Measurements from ENCODE around the gene PRSS22. TPM values are rescaled to one million over a fixed set of nuclear protein-coding genes. Genes with fewer than 3 reads are reported as not detected.
A peak's percentile ranks its signal among the peaks of the same experiment; 100 is the strongest.

PRSS22 gene
- total RNA-seq, 6 experiments from 2014 or later: 0.18 to 2.1 (median 0.84) TPM; not detected in 1

DNA sequence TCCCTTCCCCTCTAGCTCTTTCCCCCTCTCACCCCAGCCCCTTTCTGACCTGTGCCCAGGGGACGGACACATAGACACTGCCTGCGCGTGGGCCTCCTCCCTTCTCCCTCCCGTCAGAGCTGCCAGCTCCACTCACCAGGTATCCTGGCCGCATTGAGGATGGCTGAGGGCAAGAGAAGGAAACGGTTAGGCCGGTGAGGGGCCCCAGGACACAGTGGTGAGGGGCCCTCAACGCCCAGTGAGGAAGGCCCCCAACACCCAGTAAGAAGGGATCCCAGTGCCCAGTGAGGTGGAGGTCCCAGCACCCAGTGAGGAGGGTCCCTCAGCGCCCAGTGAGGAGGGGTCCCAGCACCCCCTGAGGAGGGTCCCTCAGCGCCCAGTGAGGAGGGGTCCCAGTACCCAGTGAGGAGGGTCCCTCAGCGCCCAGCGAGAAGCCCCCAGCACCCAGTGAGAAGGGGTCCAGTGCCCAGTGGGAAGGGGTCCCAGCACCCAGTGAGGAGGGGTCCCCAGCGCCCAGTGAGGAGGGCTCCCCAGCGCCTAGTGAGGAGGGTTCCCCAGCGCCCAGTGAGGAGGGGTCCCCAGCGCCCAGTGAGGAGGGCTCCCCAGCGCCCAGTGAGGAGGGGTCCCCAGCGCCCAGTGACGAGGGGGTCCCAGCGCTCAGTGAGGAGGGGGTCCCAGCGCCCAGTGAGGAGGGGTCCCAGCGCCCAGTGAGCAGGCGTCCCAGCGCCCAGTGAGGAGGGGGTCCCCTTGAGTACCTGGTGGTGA is 1.1 kb downstream of the PRSS22 start:
- ATAC-seq (no peak), DNase-seq (no peak)
- intact Hi-C loops (cut with DNase I): no loop called here
- Histone ChIP-seq H3K4me1 (no peaks in the 10 kb centered on the region), H3K4me3 (no peak overlapping the region), H3K27ac (no peak overlapping the region), H3K27me3 (no peaks in the 10 kb centered on the region), H3K36me3 (no peaks in the 10 kb centered on the region), H3K9me3 (no peaks in the 10 kb centered on the region)
- 88% methylated on average over 5 of the region's 24 CpGs for WGBS (ENCODE audit: insufficient coverage, low coverage, low lambda C conversion rate, missing lambda C conversion rate)
- no peak for TF ChIP-seq POLR2A (IDR thresholded peaks at IDR 0.05)
- TF ChIP-seq, protein P1, sequence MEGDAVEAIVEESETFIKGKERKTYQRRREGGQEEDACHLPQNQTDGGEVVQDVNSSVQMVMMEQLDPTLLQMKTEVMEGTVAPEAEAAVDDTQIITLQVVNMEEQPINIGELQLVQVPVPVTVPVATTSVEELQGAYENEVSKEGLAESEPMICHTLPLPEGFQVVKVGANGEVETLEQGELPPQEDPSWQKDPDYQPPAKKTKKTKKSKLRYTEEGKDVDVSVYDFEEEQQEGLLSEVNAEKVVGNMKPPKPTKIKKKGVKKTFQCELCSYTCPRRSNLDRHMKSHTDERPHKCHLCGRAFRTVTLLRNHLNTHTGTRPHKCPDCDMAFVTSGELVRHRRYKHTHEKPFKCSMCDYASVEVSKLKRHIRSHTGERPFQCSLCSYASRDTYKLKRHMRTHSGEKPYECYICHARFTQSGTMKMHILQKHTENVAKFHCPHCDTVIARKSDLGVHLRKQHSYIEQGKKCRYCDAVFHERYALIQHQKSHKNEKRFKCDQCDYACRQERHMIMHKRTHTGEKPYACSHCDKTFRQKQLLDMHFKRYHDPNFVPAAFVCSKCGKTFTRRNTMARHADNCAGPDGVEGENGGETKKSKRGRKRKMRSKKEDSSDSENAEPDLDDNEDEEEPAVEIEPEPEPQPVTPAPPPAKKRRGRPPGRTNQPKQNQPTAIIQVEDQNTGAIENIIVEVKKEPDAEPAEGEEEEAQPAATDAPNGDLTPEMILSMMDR (IDR thresholded peaks at IDR 0.05): no peak

DNA sequence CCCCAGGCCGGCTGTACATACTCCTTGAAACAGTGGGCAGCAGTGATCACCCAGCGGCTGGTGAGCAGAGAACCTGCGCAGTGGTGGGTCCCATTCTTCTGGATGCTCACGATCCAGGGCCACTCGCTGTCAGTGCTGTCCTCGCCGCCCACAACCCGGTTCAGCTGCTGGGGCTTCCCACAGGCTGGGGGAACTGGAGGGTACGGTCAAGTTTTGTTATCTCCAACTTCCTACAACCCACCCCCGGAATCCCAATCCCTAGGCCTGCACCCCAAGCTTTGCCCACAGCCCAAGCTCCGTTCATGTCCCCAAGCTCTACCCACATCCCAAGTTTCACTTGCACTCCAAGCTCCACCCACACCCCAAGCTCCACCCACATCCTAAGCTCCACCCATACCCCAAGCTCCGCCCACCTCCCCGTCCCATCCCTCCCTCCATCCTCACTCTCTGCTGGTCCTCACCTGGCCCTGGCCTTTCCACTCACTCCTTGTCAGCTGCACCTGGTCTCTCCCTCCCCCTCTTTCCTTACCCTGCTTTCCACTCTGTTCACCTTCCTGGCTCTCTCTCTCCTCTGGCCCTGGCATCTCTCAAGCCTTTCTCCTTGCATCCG is 1.8 kb downstream of the PRSS22 start:
- intact Hi-C loops (cut with DNase I): no loop called here
- no peak overlapping the region for H3K27ac ChIP-seq
- WGBS (ENCODE audit: insufficient coverage, low coverage, low lambda C conversion rate, missing lambda C conversion rate): 74% methylated on average over 6 of the region's 14 CpGs
- no peaks in the 10 kb centered on the region for H3K4me1 ChIP-seq
- DNase-seq: no peak
- TF ChIP-seq, protein P1 (IDR thresholded peaks at IDR 0.05): no peak
- no peak for TF ChIP-seq POLR2A (IDR thresholded peaks at IDR 0.05)
- H3K36me3 ChIP-seq: no peaks in the 10 kb centered on the region
- no peak for ATAC-seq
- H3K4me3 ChIP-seq: no peak overlapping the region
- no peaks in the 10 kb centered on the region for H3K27me3 ChIP-seq
- H3K9me3 ChIP-seq: no peaks in the 10 kb centered on the region

DNA sequence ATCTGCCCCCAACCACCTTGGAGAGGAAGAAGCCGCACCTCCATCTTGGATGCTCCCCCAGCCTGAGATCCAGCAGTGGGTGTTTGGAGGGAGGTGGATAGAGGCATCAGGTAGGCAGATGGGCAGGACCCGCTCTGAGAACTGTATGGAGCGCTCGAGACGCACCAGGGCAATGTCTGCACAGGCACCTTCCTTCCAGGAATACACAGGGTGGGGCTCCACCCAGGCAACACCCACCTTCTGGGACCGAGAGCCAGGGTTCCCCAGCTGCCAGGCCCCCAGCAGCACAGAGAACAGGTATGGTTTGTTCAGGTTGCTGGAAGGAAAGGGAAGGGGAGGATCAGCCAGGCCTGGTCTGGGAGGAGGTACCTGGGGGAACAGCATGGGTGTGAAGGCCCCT is 2.4 kb downstream of the PRSS22 start:
- H3K9me3 ChIP-seq: no peaks in the 10 kb centered on the region
- no peak for TF ChIP-seq POLR2A (IDR thresholded peaks at IDR 0.05)
- TF ChIP-seq, protein P1 (IDR thresholded peaks at IDR 0.05): no peak
- no peaks in the 10 kb centered on the region for H3K4me1 ChIP-seq
- no peaks in the 10 kb centered on the region for H3K36me3 ChIP-seq
- no peaks in the 10 kb centered on the region for H3K27me3 ChIP-seq
- intact Hi-C loops (cut with DNase I): no loop called here
- H3K4me3 ChIP-seq: no peak overlapping the region
- H3K27ac ChIP-seq: no peak overlapping the region
- DNase-seq (no peak), ATAC-seq (no peak)
- 90% methylated on average over 2 of the region's 6 CpGs for WGBS (ENCODE audit: insufficient coverage, low coverage, low lambda C conversion rate, missing lambda C conversion rate)

DNA sequence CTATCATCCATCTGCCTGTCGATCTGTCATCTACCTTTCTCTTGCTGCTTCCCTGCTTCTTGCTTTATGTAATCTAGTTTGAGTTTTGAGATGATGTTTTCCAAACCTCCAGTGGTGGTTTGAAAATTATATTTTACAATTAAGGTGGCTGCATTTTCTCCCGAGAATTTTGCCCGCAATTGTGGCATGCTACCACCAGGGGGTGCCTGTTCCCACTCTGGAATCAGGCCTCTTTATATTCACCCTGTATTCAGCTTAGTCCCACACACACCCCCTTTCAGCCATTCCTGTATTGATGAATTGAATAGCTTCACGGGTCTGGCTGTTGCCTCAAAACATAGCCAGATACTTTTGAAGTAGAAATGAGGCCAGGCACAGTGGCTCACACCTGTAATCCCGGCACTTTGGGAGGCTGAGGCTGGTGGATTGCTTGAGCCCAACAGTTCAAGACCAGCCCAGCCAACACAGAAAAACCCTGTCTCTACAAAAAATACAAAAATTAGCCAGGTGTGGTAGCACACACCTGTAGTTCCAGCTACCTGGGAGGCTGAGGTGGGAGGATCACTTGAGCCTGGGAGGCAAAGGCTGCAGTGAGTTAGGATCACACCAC is 3.2 kb downstream of the PRSS22 start:
- TF ChIP-seq, protein P1 (IDR thresholded peaks at IDR 0.05): peak; percentile 16 to 37 (median 26)
- TF ChIP-seq POLR2A (IDR thresholded peaks at IDR 0.05): no peak
- intact Hi-C loops (cut with DNase I): no loop called here
- H3K4me3 ChIP-seq: no peak overlapping the region
- DNase-seq (no peak), ATAC-seq (no peak)
- WGBS (ENCODE audit: insufficient coverage, low coverage, low lambda C conversion rate, missing lambda C conversion rate): 49% methylated on average over 5 of the region's 5 CpGs
- H3K27me3 ChIP-seq: no peaks in the 10 kb centered on the region
- H3K36me3 ChIP-seq: no peaks in the 10 kb centered on the region
- no peaks in the 10 kb centered on the region for H3K4me1 ChIP-seq
- H3K27ac ChIP-seq: no peak overlapping the region
- H3K9me3 ChIP-seq: no peaks in the 10 kb centered on the region
